Heart right ventricle (tissue), 16 donors: ENCODE measurements around the gene TMEM203. TPM values are rescaled to one million over a fixed set of nuclear protein-coding genes. Genes with fewer than 3 reads are reported as not detected.

Source experiments
- ATAC-seq, 8 donors: fragments of 200-7000 bp; cut with Tn5 transposase; one replicate each; pipeline ENCODE4 v1.9.1; 2020; ENCODE audit warnings: mild to moderate bottlenecking in 8 of 8, moderate library complexity in 8 of 8, moderate number of reproducible peaks in 1 of 8
- DNase-seq, 2 donors: peaks; one replicate each; pipeline ENCODE4 v3.0.0-alpha.2; 2020
- H3K27ac ChIP-seq, 10 donors: fragments of 200-600 bp; sonication (generic) in 2 of 10; one replicate each; pipeline versions ENCODE4 v1.5.0 to v1.8.0; 2020 to 2022; ENCODE audit warnings: mild to moderate bottlenecking in 3 of 10
- H3K27me3 ChIP-seq, 7 donors: fragments of 200-600 bp; one replicate each; pipeline ENCODE4 v1.8.0; 2021 to 2022; ENCODE audit warnings: mild to moderate bottlenecking in 2 of 7
- H3K36me3 ChIP-seq, 9 donors: fragments of 200-600 bp; sonication (generic) in 1 of 9; one replicate each; pipeline versions ENCODE4 v1.5.0 to v1.8.0; 2020 to 2022; ENCODE audit warnings: mild to moderate bottlenecking in 2 of 9
- H3K4me1 ChIP-seq, 9 donors: fragments of 200-600 bp; sonication (generic) in 1 of 9; one replicate each; pipeline versions ENCODE4 v1.5.0 to v1.8.0; 2020 to 2022; ENCODE audit warnings: mild to moderate bottlenecking in 4 of 9
- H3K4me3 ChIP-seq, 10 donors: fragments of 200-600 bp; sonication (generic) in 2 of 10; one replicate each; pipeline versions ENCODE4 v1.5.0 to v1.8.0; 2020 to 2022; ENCODE audit warnings: mild to moderate bottlenecking in 7 of 10, moderate library complexity in 2 of 10
- H3K9me3 ChIP-seq, 11 donors: fragments of 200-600 bp in 10 of 11; sonication (generic) in 2 of 11; one replicate each; pipeline versions ENCODE4 v1.5.0 to v1.8.0; 2013 to 2022; ENCODE audit warnings: mild to moderate bottlenecking in 2 of 11, control low read depth in 1 of 11, moderate library complexity in 1 of 11
- WGBS, 2 donors: extraction: QIAGEN DNeasy Blood & Tissue Kit; methylation state at CpG; one replicate each; pipeline ENCODE4 v1.1.7; 2013; ENCODE audit warnings: inconsistent platforms in 1 of 2; 5-methylcytosine and 5-hydroxymethylcytosine counted together
- intact Hi-C, 10 donors: fragments of 100-400 bp; cut with DNase I; formaldehyde crosslinking; loops; one replicate each; pipeline versions ENCODE4 v1.11.1 to v1.14.2; 2022
- polyA plus RNA-seq, 2 donors: library from polyadenylated mRNA; stranded (reverse); fragments of 200-250 nt; gene quantifications; one replicate each; pipeline ENCODE4 v1.2.3, GENCODE V29; 2013
- total RNA-seq, 10 donors: library from RNA; stranded (reverse); fragmentation: NEBNext Ultra II Directional in 3 of 10; extraction: Animal tissue kit (Norgen Biotek cat#: 25700) in 3 of 10; gene quantifications; one replicate each; pipeline versions ENCODE4 v1.2.1 to v1.2.4, GENCODE V29; 2021 to 2023
- TF ChIP-seq, protein P1 (sequence below), 9 donors: fragments of 200-600 bp; sonication (generic) in 2 of 9; IDR thresholded peaks; one replicate each; pipeline versions ENCODE4 v1.5.0 to v1.8.0; 2021 to 2022; ENCODE audit warnings: antibody characterized with exemption in 9 of 9, mild to moderate bottlenecking in 5 of 9, moderate library complexity in 1 of 9
- donor health status: Arrhythmogenic right ventricular cardiomyopathy.
- donor health status: ischemic (EF 13 %, LVEDD 7.1; RV severe dilation, severe dysfunction).
- donor health status: healthy with polysubstance abuse.
- donor health status: DM: no; HTN: yes; CAD: no.
- donor health status: DM: no; HTN: no; CAD: no.
- donor health status: ischemic (EF 25% LVEDD 6.9; RV normal size, moderate dysfunction).
- donor health status: ischemic (EF 25% LVEDD 5.7; RV mildly dilated, moderate dysfunction).
- donor health status: healthy.
- donor health status: DM: yes; HTN: yes; CAD: no.
- donor health status: Ischemic cardiomyopathy.
- donor health status: ischemic (EF 35%, LVEDD 5.7; RV mildly dilated, moderate dysfunction).
- donor health status: nonischemic (EF 11% LVEDD 7.7; RV severe dilation, severe dysfunction).
- donor health status: DM: yes; HTN: yes; CAD: no.
- donor health status: PGD.
- donor health status: ischemic (EF 29% LVEDD 5.4; RV normal size, mild dysfunction).
- donor health status: nonischemic (EF 23%, LVEDD 6.1; RV moderate dilation, normal function).

TMEM203 gene
- total and polyA plus RNA-seq, 12 donors: 36.4 to 51.2 (median 41.7) TPM

DNA sequence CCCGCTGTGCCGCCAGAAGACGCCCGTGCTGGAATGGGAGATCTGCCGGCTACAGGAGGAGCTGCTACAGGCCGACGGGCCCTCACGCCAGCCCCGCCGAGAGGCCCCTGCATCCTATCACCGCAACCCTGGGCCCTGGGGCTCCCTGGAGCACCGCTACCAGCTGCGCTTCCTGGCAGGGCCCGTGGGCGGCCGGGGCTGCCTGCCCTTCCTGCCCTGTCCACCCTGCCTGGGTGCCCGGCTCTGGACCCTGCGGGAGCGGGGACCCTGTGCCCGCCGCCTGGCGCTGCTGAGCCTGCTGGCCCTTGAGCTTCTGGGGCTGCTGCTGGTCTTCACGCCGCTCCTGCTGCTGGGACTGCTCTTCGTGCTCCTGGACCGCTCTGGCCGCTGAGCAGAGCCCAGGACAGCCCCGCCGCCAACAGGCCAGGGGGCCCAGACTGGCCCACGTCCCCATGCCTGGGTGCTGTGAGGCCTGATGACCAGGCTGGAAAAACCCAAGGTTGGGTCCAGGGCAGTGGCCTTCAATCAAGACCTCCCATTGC is 12.8 kb upstream of the TMEM203 start:
- Histone ChIP-seq H3K4me3 (peak overlapping the region in 6 of 10 donors; percentile 22 to 47 (median 40)), H3K9me3 (no peaks in the 10 kb centered on the region), H3K27ac (peak overlapping the region; percentile 13 to 83 (median 68)), H3K27me3 (peaks cover 0 to 5% (median 0%) of the 10 kb centered on the region in 7 donors), H3K36me3 (peaks cover 0 to 31% (median 0%) of the 10 kb centered on the region in 9 donors), H3K4me1 (peaks cover 17 to 48% (median 30%) of the 10 kb centered on the region in 9 donors)
- WGBS, 2 donors: 88% methylated on average over 30 of the region's 30 CpGs
- no peak for ATAC-seq
- TF ChIP-seq, protein P1, sequence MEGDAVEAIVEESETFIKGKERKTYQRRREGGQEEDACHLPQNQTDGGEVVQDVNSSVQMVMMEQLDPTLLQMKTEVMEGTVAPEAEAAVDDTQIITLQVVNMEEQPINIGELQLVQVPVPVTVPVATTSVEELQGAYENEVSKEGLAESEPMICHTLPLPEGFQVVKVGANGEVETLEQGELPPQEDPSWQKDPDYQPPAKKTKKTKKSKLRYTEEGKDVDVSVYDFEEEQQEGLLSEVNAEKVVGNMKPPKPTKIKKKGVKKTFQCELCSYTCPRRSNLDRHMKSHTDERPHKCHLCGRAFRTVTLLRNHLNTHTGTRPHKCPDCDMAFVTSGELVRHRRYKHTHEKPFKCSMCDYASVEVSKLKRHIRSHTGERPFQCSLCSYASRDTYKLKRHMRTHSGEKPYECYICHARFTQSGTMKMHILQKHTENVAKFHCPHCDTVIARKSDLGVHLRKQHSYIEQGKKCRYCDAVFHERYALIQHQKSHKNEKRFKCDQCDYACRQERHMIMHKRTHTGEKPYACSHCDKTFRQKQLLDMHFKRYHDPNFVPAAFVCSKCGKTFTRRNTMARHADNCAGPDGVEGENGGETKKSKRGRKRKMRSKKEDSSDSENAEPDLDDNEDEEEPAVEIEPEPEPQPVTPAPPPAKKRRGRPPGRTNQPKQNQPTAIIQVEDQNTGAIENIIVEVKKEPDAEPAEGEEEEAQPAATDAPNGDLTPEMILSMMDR (IDR thresholded peaks at IDR 0.05): no peak
- intact Hi-C loops: no loop called here
- DNase-seq: no peak

DNA sequence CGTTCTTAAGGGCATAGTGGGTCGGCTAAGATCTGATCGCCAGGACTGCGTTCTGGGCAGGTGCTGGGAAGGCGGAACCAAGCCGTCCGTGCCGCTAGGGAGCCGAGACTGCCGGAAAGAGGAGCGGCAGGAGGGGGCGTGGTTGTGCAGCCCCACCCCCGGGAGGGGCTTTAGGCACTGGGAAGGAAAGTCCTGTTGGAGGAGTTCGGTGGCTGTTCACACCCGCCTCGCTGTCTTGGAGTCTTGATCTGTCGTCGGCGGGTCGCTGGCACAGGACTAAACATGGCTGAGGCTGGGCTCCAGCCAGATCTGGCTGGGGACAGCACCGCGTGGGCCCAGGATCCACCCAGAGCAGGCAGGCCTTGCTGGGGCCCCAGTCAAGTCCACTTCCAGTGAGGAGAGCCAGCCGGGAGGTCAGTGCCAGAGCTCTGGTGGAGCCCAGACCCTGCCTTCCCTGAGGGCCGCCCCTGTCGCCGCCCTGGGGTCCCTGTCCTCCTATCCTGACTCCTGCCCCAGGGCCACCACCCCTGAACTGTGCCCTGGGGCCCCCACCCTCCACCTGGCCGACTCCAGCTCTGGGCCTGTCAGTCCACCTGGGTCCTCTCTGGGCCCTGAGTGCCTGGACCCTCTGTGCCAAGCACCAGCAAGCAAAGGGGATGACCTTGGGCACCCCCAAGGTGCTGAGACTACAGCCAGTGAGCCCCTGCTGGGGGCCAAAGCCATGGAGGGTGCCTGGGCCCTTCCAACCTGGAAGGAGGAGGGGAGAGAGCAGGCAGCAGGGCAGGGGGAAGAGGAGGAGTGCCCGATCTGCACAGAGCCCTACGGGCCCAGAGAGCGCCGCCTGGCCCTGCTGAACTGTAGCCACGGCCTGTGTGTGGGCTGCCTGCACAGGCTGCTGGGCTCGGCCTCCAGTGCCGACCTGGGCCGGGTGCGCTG is 12.1 kb upstream of the TMEM203 start:
- H3K27ac ChIP-seq: peak overlapping the region in 8 of 10 donors; percentile 38 to 83 (median 66)
- peaks cover 0 to 31% (median 0%) of the 10 kb centered on the region in 9 donors for H3K36me3 ChIP-seq
- intact Hi-C loops: no loop called here
- peak overlapping the region in 9 of 10 donors; percentile 1 to 47 (median 38) for H3K4me3 ChIP-seq
- DNase-seq (peak; percentile 66 to 73), ATAC-seq (peak; percentile 26 to 73 (median 59))
- 55 to 64% methylated on average over 33 to 36 of the region's 36 CpGs for WGBS, 2 donors
- no peaks in the 10 kb centered on the region for H3K9me3 ChIP-seq
- peaks cover 0 to 5% (median 0%) of the 10 kb centered on the region in 7 donors for H3K27me3 ChIP-seq
- TF ChIP-seq, protein P1 (IDR thresholded peaks at IDR 0.05): peak in 1 of 9 donors; percentile 12
- peaks cover 12 to 41% (median 24%) of the 10 kb centered on the region in 9 donors for H3K4me1 ChIP-seq

DNA sequence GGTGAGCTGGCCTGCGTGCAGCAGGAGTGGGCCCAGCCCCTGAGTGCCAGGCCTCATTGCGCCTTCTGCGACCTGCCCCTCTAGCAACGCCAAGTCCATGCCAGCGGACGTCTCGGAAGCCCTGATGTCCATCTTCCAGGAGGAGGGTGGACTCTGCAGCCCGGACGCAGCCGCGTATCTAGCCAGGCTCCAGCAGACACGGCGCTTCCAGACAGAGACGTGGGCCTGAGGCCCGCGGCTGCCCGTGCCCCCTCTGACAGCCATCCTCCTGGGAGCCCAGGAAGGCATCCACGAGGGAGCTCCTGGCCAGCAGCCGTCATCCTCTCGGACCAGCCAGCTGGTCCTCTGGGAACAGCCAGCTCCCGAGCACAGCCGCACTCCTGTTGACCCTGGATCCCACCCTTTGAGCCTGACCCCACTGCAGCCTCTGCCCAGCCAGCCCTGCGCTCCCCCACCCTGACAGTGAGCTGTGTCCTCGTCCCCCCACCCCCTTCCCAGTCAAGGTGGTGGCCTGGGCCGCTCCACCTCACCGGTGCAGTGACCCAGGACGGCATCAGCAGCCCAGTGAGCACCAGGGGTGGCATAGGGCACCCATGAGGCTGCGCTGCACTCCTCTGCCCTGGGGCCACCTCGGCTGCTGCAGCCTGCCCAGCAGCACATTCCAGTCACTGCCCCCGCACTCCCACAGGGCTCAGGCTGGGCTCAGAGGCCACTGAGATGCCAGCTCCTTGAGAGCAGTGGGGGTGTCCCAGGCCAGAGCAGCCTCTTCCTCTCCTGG is 10.9 kb upstream of the TMEM203 start:
- DNase-seq: no peak
- no peak overlapping the region for H3K27ac ChIP-seq

More for the DNA sequence above, 10.9 kb upstream of the TMEM203 start:
- Histone ChIP-seq H3K27me3 (peaks cover 0 to under 1% (median 0%) of the 10 kb centered on the region in 7 donors), H3K4me3 (peak overlapping the region in 1 of 10 donors; percentile 47), H3K36me3 (peaks cover 0 to 31% (median 0%) of the 10 kb centered on the region in 9 donors), H3K9me3 (no peaks in the 10 kb centered on the region), H3K4me1 (peaks cover 10 to 35% (median 19%) of the 10 kb centered on the region in 9 donors)
- TF ChIP-seq, protein P1 (IDR thresholded peaks at IDR 0.05): no peak
- intact Hi-C loops: no loop called here
- WGBS, 2 donors: 91 to 97% methylated on average over 30 of the region's 30 CpGs
- no peak for ATAC-seq
